Vagina (tissue), 2 donors: ENCODE results near the gene ALAD. TPM values are rescaled to one million over a fixed set of nuclear protein-coding genes. Genes with fewer than 3 reads are reported as not detected.

Experiments
- DNase-seq, 2 donors: peaks; one replicate each; pipeline ENCODE4 v3.0.0-alpha.2; 2017; ENCODE audit errors: extremely low spot score in 2 of 2
- H3K27ac ChIP-seq: fragments of 200-600 bp; sonication (generic); one replicate; pipeline ENCODE4 v1.5.1; 2019
- H3K27me3 ChIP-seq: fragments of 200-600 bp; sonication (generic); one replicate; pipeline ENCODE4 v1.5.1; 2019
- H3K36me3 ChIP-seq, 2 donors: fragments of 200-600 bp; sonication (generic); one replicate each; pipeline ENCODE4 v1.5.1; 2017 to 2019
- H3K4me1 ChIP-seq: fragments of 200-600 bp; sonication (generic); one replicate; pipeline ENCODE4 v1.5.1; 2019
- H3K4me3 ChIP-seq, 2 donors: fragments of 200-600 bp; sonication (generic); 1 replicate in 1 of 2; 2 replicates in 1 of 2; pipeline ENCODE4 v1.5.1; 2016 to 2019
- H3K9me3 ChIP-seq: fragments of 200-600 bp; sonication (generic); one replicate; pipeline ENCODE4 v1.5.1; 2019
- CTCF ChIP-seq, 3 experiments: fragments of 450-650 bp in 2 of 3; fragments of 200-600 bp in 1 of 3; sonication (generic) in 1 of 3; IDR thresholded peaks; one replicate each; pipeline ENCODE4 v1.5.1; 2017 to 2019; ENCODE audit warnings: antibody characterized with exemption in 3 of 3, mild to moderate bottlenecking in 2 of 3, moderate library complexity in 2 of 3
- POLR2A ChIP-seq, 2 donors: fragments of 450-650 bp; IDR thresholded peaks; one replicate each; pipeline ENCODE4 v1.6.1; 2017; ENCODE audit warnings: antibody characterized with exemption in 2 of 2, mild to moderate bottlenecking in 2 of 2, moderate library complexity in 2 of 2
- POLR2AphosphoS5 ChIP-seq, 2 donors: sonication (generic); formaldehyde crosslinking; IDR thresholded peaks; one replicate each; pipeline ENCODE4 v1.9.0; 2017; ENCODE audit warnings: antibody characterized with exemption in 2 of 2, mild to moderate bottlenecking in 2 of 2, low read depth in 1 of 2; ENCODE audit not compliant: insufficient read depth in 1 of 2
- intact Hi-C: fragments of 100-400 bp; cut with DNase I; formaldehyde crosslinking; loops from one replicate; pipeline ENCODE4 v1.15.1; 2023
- total RNA-seq: library from RNA; depleted of rRNA; stranded (reverse); fragments of >200 nt; gene quantifications from one replicate; pipeline ENCODE4 v1.2.3, GENCODE V29; 2016

The ALAD gene
- total RNA-seq, 1 donor from 2014 or later, result 29.5 TPM

GRCh38 chr9:113352006-113352405 lies 49.1 kb downstream of the ALAD start:
- intact Hi-C loops, result no loop called here
- H3K27me3 ChIP-seq, result peaks cover 5% of the 10 kb centered on the region
- no peak overlapping the region for H3K4me3 ChIP-seq
- H3K36me3 ChIP-seq, result no peaks in the 10 kb centered on the region
- no peak overlapping the region for H3K27ac ChIP-seq
- DNase-seq, result no peak
- H3K9me3 ChIP-seq, result no peaks in the 10 kb centered on the region
- peaks cover 9% of the 10 kb centered on the region for H3K4me1 ChIP-seq
- TF ChIP-seq POLR2A (IDR thresholded peaks at IDR 0.05) (no peak), POLR2AphosphoS5 (IDR thresholded peaks at IDR 0.05; ENCODE audit: insufficient read depth in 1 of 2, low read depth in 1 of 2) (no peak)

- Histone ChIP-seq H3K4me1 (peaks cover 9% of the 10 kb centered on the region), H3K4me3 (no peak overlapping the region), H3K27me3 (peaks cover 5% of the 10 kb centered on the region), H3K27ac (no peak overlapping the region), H3K36me3 (no peaks in the 10 kb centered on the region), H3K9me3 (no peaks in the 10 kb centered on the region)
- intact Hi-C loops, result no loop called here
- no peak for DNase-seq
- TF ChIP-seq POLR2AphosphoS5 (IDR thresholded peaks at IDR 0.05; ENCODE audit: insufficient read depth in 1 of 2, low read depth in 1 of 2), result no peak
- no peak for TF ChIP-seq POLR2A (IDR thresholded peaks at IDR 0.05)
- no peak for TF ChIP-seq CTCF (IDR thresholded peaks at IDR 0.05)
Measured at GRCh38 chr9:113350937-113351336, 50.1 kb downstream of the ALAD start.

GRCh38 chr9:113350107-113350661 lies 50.9 kb downstream of the ALAD start:
- no peak for DNase-seq
- intact Hi-C loops, result no loop called here
- peaks cover 9% of the 10 kb centered on the region for H3K4me1 ChIP-seq
- H3K27me3 ChIP-seq, result peaks cover 5% of the 10 kb centered on the region
- H3K9me3 ChIP-seq, result no peaks in the 10 kb centered on the region
- no peaks in the 10 kb centered on the region for H3K36me3 ChIP-seq
- no peak overlapping the region for H3K27ac ChIP-seq
- TF ChIP-seq POLR2A (IDR thresholded peaks at IDR 0.05) (no peak), CTCF (IDR thresholded peaks at IDR 0.05) (no peak), POLR2AphosphoS5 (IDR thresholded peaks at IDR 0.05; ENCODE audit: insufficient read depth in 1 of 2, low read depth in 1 of 2) (no peak)
- H3K4me3 ChIP-seq, result peak overlapping the region; percentile 41 to 59

- TF ChIP-seq POLR2A (IDR thresholded peaks at IDR 0.05) (no peak), CTCF (IDR thresholded peaks at IDR 0.05) (no peak), POLR2AphosphoS5 (IDR thresholded peaks at IDR 0.05; ENCODE audit: insufficient read depth in 1 of 2, low read depth in 1 of 2) (no peak)
- intact Hi-C loops, result no loop called here
- no peaks in the 10 kb centered on the region for H3K36me3 ChIP-seq
- no peak for DNase-seq
- H3K27ac ChIP-seq, result no peak within 1 kb of the TSS
- H3K9me3 ChIP-seq, result no peaks in the 10 kb centered on the region
- H3K4me1 ChIP-seq, result peaks cover 9% of the 10 kb centered on the region
- peaks cover 5% of the 10 kb centered on the region for H3K27me3 ChIP-seq
- peak within 1 kb of the TSS; percentile 41 to 59 for H3K4me3 ChIP-seq
Measured at GRCh38 chr9:113349445-113350094, 51.5 kb downstream of the ALAD start, which contains the start of gene BSPRY. Gene BSPRY (plus strand): TSS chr9:113349541. CDS start chr9:113349580, 39 bp downstream.

- H3K4me1 ChIP-seq, result peaks cover 9% of the 10 kb centered on the region
- H3K27me3 ChIP-seq, result peaks cover 5% of the 10 kb centered on the region
- intact Hi-C loops, result no loop called here
- no peaks in the 10 kb centered on the region for H3K36me3 ChIP-seq
- no peak overlapping the region for H3K27ac ChIP-seq
- H3K9me3 ChIP-seq, result no peaks in the 10 kb centered on the region
- TF ChIP-seq POLR2AphosphoS5 (IDR thresholded peaks at IDR 0.05; ENCODE audit: insufficient read depth in 1 of 2, low read depth in 1 of 2) (no peak), CTCF (IDR thresholded peaks at IDR 0.05) (no peak), POLR2A (IDR thresholded peaks at IDR 0.05) (no peak)
- peak overlapping the region in 1 of 2 donors; percentile 59 for H3K4me3 ChIP-seq
- no peak for DNase-seq
Measured at GRCh38 chr9:113349066-113349444, 52.0 kb downstream of the ALAD start.
